GM12892 (cell line): Measurements from ENCODE around the gene PGLYRP3.

ENCODE experiments used
- DNase-seq: peaks from one replicate; pipeline ENCODE4 v3.0.0; 2011; ENCODE audit not compliant: insufficient read length
- FAIRE-seq: peaks from 2 replicates; lab custom pipeline; 2011; peaks lifted over from hg19 to GRCh38; lab: Jason Lieb, UNC
- POLR2A ChIP-seq: IDR thresholded peaks from 2 replicates; pipeline ENCODE4 v1.6.1; 2011; ENCODE audit warnings: low read depth, low read length, control low read depth
- POLR2AphosphoS5 ChIP-seq: IDR thresholded peaks from 2 replicates; pipeline ENCODE4 v1.6.1; 2011; ENCODE audit warnings: low read depth, low read length, control low read depth
- TAF1 ChIP-seq: IDR thresholded peaks from 2 replicates; pipeline ENCODE4 v1.6.1; 2011; ENCODE audit warnings: low read depth, mild to moderate bottlenecking, control low read depth, low read length, borderline replicate concordance

The PGLYRP3 gene

DNA sequence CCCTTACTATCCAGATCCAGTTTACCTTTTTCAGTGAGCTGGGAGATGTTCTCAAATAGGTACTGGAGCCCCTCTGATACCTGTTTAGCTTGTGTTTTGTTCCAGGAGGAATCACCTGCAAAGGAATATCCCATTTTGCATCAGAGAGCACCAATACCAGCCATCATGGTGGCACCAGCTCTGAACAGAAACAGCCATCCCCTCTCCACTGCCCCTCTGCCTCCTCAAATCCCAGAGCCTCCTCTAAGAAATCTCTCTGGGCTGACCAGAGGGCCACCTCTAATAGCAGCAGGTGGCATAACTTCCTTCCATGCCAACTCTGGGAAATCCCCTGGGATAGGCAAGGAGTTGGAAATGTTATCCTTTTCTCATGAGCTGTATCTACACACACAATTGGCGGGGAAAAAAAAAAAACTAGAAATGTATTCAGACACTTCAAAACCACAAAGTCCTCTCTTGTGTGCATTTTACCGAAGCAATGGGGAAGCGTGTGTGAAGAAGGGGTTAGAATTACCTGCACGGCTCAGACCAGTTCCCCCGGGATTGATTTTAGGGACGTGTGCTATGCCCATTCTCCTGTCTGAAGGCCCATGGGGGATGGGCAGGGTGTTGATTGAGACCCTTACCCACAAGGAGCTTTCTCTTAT is 33.4 kb upstream of the PGLYRP3 start:
- DNase-seq (no peak), FAIRE-seq (peak; percentile 77)
- TF ChIP-seq POLR2A (no peak), POLR2AphosphoS5 (no peak), TAF1 (no peak)

- DNase-seq (no peak), FAIRE-seq (peak; percentile 76)
- no peak for TF ChIP-seq POLR2AphosphoS5
- peak; percentile 24; the same call in 1 of the 2 replicates for TF ChIP-seq POLR2A
Observed at GRCh38 chr1:153345187-153346076, 32.7 kb upstream of the PGLYRP3 start.

DNA sequence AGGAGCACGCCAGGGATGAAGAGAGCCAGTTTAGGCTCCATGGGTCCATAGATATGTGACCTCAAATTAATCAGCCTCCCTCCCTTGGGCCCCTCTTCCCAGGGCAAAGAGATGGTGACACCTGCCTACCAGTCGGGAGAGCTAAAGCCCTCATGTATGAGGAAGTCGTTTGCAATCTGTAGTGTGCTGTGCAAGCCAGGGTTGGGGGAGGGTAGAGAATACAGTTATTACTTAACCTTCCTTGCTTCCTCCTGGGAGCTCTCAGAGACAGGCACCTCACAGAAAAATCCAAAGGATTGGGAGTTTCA is 31.9 kb upstream of the PGLYRP3 start:
- no peak for TF ChIP-seq POLR2AphosphoS5
- TF ChIP-seq POLR2A, result peak; percentile 2; the same call in 1 of the 2 replicates
- DNase-seq (no peak), FAIRE-seq (peak; percentile 77)

GRCh38 chr1:153343811-153344717 is 31.3 kb upstream of the PGLYRP3 start:
- TF ChIP-seq POLR2AphosphoS5 (no peak; the same call in 1 of the 2 replicates), POLR2A (peak; percentile 17; the same call in 1 of the 2 replicates)
- FAIRE-seq (peak; percentile 86), DNase-seq (no peak)

- FAIRE-seq (peak; percentile 68), DNase-seq (no peak)
- TF ChIP-seq POLR2A, result no peak
- no peak for TF ChIP-seq POLR2AphosphoS5
- no peak for TF ChIP-seq TAF1
Observed at GRCh38 chr1:153343040-153343681, 30.4 kb upstream of the PGLYRP3 start.

GRCh38 chr1:153342178-153342577 is 29.4 kb upstream of the PGLYRP3 start:
- no peak for TF ChIP-seq POLR2A
- no peak for TF ChIP-seq POLR2AphosphoS5
- no peak for TF ChIP-seq TAF1
- DNase-seq (no peak), FAIRE-seq (no peak)

DNA sequence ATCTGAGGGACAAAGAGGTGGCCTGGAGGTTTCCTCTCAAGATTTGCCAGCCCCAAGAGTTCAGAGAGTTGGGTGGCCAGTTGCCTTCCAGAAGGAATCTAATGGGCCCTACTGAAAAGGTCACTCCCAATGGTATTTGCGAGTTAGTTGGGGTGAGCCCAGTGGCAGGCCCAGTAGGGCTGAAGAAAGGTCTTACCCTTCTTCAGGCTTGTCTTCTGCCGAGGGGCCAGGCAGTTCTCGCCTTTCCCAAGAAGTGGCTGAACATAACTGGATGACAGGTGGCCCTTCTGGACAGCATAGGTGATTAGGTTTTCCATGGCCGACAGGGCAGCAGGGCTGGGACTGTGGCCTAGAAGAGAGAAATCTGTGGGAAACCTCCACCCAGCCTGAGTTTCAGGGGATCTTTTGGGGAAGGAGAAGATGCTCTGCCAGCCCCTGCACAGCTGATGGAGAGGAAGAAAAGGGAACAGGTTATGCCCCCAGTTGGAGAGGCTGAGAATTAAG is 28.7 kb upstream of the PGLYRP3 start:
- TF ChIP-seq TAF1 (no peak), POLR2AphosphoS5 (no peak), POLR2A (no peak)
- DNase-seq (no peak), FAIRE-seq (no peak)

GRCh38 chr1:153340356-153340755 is 27.6 kb upstream of the PGLYRP3 start:
- DNase-seq (no peak), FAIRE-seq (no peak)

GRCh38 chr1:153339802-153340201 is 27.1 kb upstream of the PGLYRP3 start:
- DNase-seq (no peak), FAIRE-seq (peak; percentile 58)
- TF ChIP-seq POLR2A, result no peak
- TF ChIP-seq TAF1, result no peak
- no peak for TF ChIP-seq POLR2AphosphoS5

More at GRCh38 chr1:153340356-153340755, 27.6 kb upstream of the PGLYRP3 start:
- no peak for TF ChIP-seq POLR2A
- no peak for TF ChIP-seq TAF1
- no peak for TF ChIP-seq POLR2AphosphoS5

DNA sequence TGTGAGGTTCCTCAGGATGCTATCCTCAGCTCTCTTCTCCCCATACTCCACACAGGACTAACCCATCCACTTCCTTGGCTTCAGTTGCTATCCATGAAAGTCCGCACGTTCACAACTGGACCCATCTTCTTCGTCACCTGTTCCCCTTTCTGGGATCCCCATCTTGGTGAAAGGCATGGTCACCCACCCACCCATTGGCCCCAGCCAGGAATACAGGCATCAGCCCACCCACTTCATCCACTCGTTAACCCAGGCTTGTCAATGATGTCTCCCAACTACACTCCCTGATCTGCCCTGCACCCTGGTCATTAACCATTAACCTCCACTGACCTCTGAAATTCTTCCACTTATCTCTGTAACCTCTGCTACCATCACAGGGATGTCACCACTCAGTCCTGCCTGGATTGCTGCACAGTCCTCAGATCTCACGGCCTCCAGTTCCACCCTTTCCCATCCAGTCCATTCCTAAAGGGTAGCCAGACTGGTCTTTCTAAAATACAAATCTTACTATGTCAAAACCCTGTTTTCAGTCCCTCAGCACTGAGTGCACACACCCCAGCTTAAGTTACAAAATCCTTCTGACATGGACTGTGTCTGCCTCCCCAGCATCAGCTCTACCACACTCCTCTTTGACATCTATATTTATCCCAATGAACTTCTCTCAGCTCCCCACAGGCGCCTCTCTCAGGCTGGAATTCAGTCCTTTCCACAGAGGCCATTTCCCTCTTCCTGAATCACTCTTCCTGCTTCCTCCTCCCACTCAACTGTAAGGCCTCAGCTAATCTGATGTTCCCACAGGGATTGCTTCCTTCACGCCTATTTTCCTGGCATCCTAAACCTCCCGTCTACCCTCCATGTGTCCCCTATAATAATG is 25.5 kb upstream of the PGLYRP3 start:
- FAIRE-seq, result no peak
- TF ChIP-seq TAF1 (no peak), POLR2A (no peak), POLR2AphosphoS5 (no peak)
- no peak for DNase-seq
